A549 treated with CORT108297 at 1 μM for 4 hours (cell line): ENCODE measurements around the gene NR2E3. TPM values are rescaled to one million over a fixed set of nuclear protein-coding genes. Genes with fewer than 3 reads are reported as not detected.

Experiments
- total RNA-seq: library from RNA; stranded (reverse); fragments of 200-300 nt; extraction: Qiagen RNA extraction; gene quantifications from 5 replicates; pipeline ENCODE4 v1.2.3, GENCODE V29; 2022

NR2E3 gene
- 0.12 to 0.39 TPM (median 0.21 TPM) in 5 replicates for total RNA-seq

GRCh38 chr15:71810256-71811035 is at the start of gene NR2E3:
TSS of gene NR2E3 (plus strand) at chr15:71810554. CDS start at chr15:71810744, 190 bp downstream.

